Gastrocnemius medialis (tissue), 4 donors: ENCODE measurements around the gene MYO18B. TPM values are rescaled to one million over a fixed set of nuclear protein-coding genes. Genes with fewer than 3 reads are reported as not detected.

Experiments
- ATAC-seq, 2 donors: fragments of 150-250 bp; one replicate each; pipeline ENCODE4 v1.9.1; 2016
- DNase-seq, 2 donors: peaks; one replicate each; pipeline ENCODE4 v3.0.0-alpha.2; 2019
- H3K27ac ChIP-seq, 4 donors: fragments of 200-600 bp; sonication (generic); 1 replicate in 1 of 4; 2 replicates in 3 of 4; pipeline ENCODE4 v1.5.1; 2016 to 2018; ENCODE audit warnings: mild to moderate bottlenecking in 2 of 4, moderate library complexity in 1 of 4
- H3K27me3 ChIP-seq, 3 donors: fragments of 200-600 bp; sonication (generic) in 2 of 3; 1 replicate in 1 of 3; 2 replicates in 2 of 3; pipeline versions ENCODE4 v1.5.1 to v1.6.0; 2016 to 2019; ENCODE audit warnings: mild to moderate bottlenecking in 1 of 3, moderate library complexity in 1 of 3
- H3K36me3 ChIP-seq, 2 donors: fragments of 200-600 bp; sonication (generic) in 1 of 2; one replicate each; pipeline ENCODE4 v1.5.1; 2017 to 2018
- H3K4me1 ChIP-seq, 2 donors: fragments of 200-600 bp; sonication (generic) in 1 of 2; one replicate each; pipeline ENCODE4 v1.5.1; 2016 to 2017; ENCODE audit warnings: mild to moderate bottlenecking in 2 of 2
- H3K4me3 ChIP-seq, 4 donors: fragments of 200-600 bp; sonication (generic) in 3 of 4; 1 replicate in 1 of 4; 2 replicates in 3 of 4; pipeline ENCODE4 v1.5.1; 2016 to 2019; ENCODE audit warnings: mild to moderate bottlenecking in 2 of 4
- H3K9me3 ChIP-seq, 3 donors: fragments of 200-600 bp; sonication (generic) in 2 of 3; 1 replicate in 1 of 3; 2 replicates in 2 of 3; pipeline ENCODE4 v1.5.1; 2016 to 2019
- POLR2A ChIP-seq, 2 donors: fragments of 450-650 bp; IDR thresholded peaks; one replicate each; pipeline ENCODE4 v1.6.1; 2017; ENCODE audit warnings: antibody characterized with exemption in 2 of 2, mild to moderate bottlenecking in 2 of 2, moderate library complexity in 2 of 2
- in situ Hi-C, 4 donors: fragments of 200-750 bp; cut with MboI; loops; one replicate each; pipeline versions ENCODE4 v1.15.0 to v1.8.0; 2017; ENCODE audit warnings: low sequenced_read_pairs in 4 of 4
- intact Hi-C: fragments of 100-400 bp; cut with DNase I; formaldehyde crosslinking; loops from one replicate; pipeline ENCODE4 v1.15.1; 2023; ENCODE audit warnings: low total_unique reads
- total RNA-seq, 4 donors: library from RNA; depleted of rRNA; stranded (reverse); fragments of >200 nt; gene quantifications; one replicate each; pipeline versions ENCODE4 v1.1.0 to v1.2.3, GENCODE V29; 2016
- TF ChIP-seq, protein P1 (sequence below), 5 experiments: fragments of 450-650 bp in 3 of 5; fragments of 200-600 bp in 2 of 5; sonication (generic) in 2 of 5; IDR thresholded peaks in 4 of 5; conservative IDR thresholded peaks in 1 of 5; 1 replicate in 4 of 5; 2 replicates in 1 of 5; pipeline ENCODE4 v1.5.1; 2016 to 2019; ENCODE audit warnings: antibody characterized with exemption in 5 of 5, mild to moderate bottlenecking in 3 of 5, moderate library complexity in 3 of 5

The MYO18B gene
- total RNA-seq, 4 donors from 2014 or later = 273 to 408 (median 362) TPM

DNA sequence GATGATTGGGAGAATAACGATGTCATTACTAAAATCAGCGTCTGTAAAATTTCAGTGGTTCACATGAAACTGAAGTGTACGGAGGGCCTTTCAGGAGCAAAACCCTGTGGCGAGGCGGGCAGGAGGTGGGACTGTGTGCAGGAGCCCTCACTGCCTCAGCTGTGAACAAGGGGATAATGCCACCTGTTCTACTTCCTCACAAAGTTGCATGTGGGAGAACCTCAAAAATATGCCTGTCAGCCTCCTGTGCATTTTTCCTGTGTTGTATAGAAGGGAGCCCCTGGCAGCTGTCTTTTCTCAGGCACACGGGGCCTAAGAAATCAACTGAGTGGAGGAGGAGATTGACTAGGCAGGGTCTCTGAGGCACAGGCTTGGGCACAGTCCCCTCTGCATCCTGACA lies 43.0 kb upstream of the MYO18B start:
- no peaks in the 10 kb centered on the region for H3K9me3 ChIP-seq
- no peaks in the 10 kb centered on the region for H3K36me3 ChIP-seq
- ATAC-seq (no peak), DNase-seq (no peak)
- no peak overlapping the region for H3K4me3 ChIP-seq
- intact Hi-C loops = no loop called here
- H3K27ac ChIP-seq = no peak overlapping the region
- no peak for TF ChIP-seq POLR2A (IDR thresholded peaks at IDR 0.05)
- TF ChIP-seq, protein P1, sequence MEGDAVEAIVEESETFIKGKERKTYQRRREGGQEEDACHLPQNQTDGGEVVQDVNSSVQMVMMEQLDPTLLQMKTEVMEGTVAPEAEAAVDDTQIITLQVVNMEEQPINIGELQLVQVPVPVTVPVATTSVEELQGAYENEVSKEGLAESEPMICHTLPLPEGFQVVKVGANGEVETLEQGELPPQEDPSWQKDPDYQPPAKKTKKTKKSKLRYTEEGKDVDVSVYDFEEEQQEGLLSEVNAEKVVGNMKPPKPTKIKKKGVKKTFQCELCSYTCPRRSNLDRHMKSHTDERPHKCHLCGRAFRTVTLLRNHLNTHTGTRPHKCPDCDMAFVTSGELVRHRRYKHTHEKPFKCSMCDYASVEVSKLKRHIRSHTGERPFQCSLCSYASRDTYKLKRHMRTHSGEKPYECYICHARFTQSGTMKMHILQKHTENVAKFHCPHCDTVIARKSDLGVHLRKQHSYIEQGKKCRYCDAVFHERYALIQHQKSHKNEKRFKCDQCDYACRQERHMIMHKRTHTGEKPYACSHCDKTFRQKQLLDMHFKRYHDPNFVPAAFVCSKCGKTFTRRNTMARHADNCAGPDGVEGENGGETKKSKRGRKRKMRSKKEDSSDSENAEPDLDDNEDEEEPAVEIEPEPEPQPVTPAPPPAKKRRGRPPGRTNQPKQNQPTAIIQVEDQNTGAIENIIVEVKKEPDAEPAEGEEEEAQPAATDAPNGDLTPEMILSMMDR (IDR thresholded peaks at IDR 0.05 in 4 of 5, conservative IDR thresholded peaks at IDR 0.05 in 1 of 5) = no peak
- H3K27me3 ChIP-seq = no peaks in the 10 kb centered on the region
- H3K4me1 ChIP-seq = peaks cover 12 to 13% of the 10 kb centered on the region in 2 donors
- in situ Hi-C loops = no loop called here

DNA sequence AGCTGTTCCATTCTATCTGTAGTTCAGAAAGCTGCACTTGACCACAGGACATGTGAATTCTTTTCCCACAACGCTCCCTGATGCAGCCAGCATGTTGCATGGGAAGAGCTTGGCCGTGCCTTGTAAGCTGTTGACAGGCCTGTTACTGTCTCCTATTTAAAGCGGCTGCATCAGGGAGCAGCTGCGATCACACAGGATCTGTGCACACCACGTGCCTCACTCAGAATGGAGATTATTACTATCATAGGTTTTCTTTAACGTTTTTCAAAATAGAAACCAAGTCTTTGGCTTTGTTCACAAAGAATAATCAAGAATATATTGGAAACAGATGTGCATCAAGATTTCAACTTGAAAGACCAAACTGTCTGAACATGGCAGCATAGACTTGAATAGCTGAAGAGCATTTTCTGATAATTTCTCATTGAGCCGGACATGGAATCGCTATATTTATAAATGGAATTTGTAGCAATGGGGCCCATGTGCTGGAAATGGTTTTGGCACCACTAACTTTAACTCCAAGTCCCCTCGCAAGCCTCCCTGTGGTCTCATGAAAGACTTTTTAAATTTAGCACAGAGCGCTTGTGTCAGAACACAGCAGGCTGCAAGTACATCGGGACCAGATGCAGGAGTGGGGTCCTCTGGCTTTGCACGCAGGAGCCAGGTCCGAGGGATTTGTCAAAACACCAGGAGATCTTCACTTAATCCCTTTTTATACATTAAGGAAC lies 40.8 kb upstream of the MYO18B start:
- no peak for TF ChIP-seq POLR2A (IDR thresholded peaks at IDR 0.05)
- TF ChIP-seq, protein P1 (IDR thresholded peaks at IDR 0.05 in 4 of 5, conservative IDR thresholded peaks at IDR 0.05 in 1 of 5) = no peak
- Histone ChIP-seq H3K27ac (peak overlapping the region in 3 of 4 donors; percentile 4 to 44 (median 8)), H3K36me3 (no peaks in the 10 kb centered on the region), H3K9me3 (no peaks in the 10 kb centered on the region), H3K4me3 (no peak overlapping the region), H3K27me3 (no peaks in the 10 kb centered on the region), H3K4me1 (peaks cover 12 to 13% of the 10 kb centered on the region in 2 donors)
- in situ Hi-C loops (loop anchor here in 3 of 4 donors (5.0 to 25.0 kb wide), 3 partner anchors 234 to 239 kb away; no protein-coding TSS in a partner anchor), intact Hi-C loops (loop anchor here (5.0 kb wide), 1 partner anchor 71 kb away; no protein-coding TSS in a partner anchor)
- DNase-seq = peak; percentile 45 to 61
- peak; percentile 98 for ATAC-seq

DNA sequence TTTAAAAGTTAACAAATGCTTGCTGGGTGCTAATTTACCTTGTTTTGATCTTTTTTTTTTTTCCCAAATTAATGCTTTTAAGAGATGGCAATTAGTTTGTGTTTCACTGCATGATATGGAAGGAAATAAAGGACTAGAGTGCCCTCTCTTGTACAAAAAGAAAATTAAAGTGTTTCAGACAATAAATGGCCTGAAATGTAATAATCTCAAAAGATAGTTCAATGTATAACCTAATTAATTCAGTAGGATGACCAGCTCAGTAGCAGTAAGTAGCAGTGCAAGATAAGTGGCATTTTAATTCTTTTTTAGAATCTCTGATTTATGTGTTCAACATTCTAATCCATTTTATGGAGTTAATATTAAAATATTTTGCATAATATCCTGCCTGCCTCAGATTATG lies 39.9 kb upstream of the MYO18B start:
- ATAC-seq (no peak), DNase-seq (no peak)
- H3K4me3 ChIP-seq = no peak overlapping the region
- peaks cover 12 to 13% of the 10 kb centered on the region in 2 donors for H3K4me1 ChIP-seq
- intact Hi-C loops (loop anchor here (5.0 kb wide), 1 partner anchor 70 kb away; no protein-coding TSS in a partner anchor), in situ Hi-C loops (loop anchor here in 3 of 4 donors (5.0 to 25.0 kb wide), 3 partner anchors 235 to 240 kb away; no protein-coding TSS in a partner anchor)
- no peak overlapping the region for H3K27ac ChIP-seq
- no peaks in the 10 kb centered on the region for H3K36me3 ChIP-seq
- no peak for TF ChIP-seq POLR2A (IDR thresholded peaks at IDR 0.05)
- TF ChIP-seq, protein P1 (IDR thresholded peaks at IDR 0.05 in 4 of 5, conservative IDR thresholded peaks at IDR 0.05 in 1 of 5) = peak in 2 of 5 experiments; percentile 16 to 32
- no peaks in the 10 kb centered on the region for H3K9me3 ChIP-seq
- no peaks in the 10 kb centered on the region for H3K27me3 ChIP-seq

DNA sequence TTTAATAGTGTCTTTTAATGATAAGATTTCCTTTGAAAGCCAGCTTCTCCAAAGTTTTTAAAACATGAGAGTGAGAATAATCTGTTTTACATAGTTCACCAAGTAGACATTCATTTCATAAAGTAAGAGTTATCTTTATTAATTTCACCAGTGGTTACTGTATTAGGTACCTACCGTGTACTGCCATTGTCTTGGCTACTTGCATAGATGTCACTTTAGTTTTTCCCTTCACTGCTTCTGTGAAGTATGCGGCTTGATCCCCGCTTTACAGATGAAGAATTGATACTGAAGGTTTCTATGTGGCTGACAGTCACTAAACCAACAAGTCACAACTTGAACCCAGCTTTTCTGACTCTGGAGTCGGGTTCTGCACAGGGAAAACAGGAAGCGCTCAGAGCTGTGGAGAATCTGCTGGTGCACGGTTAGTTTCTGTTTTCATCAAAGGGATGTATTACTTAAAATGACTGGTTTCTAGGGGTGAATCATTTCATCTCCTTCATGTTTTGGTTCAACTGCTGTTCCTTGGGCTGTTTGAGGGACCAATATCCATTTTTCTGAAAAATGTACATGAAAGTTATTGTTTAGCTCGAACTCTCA lies 39.3 kb upstream of the MYO18B start:
- DNase-seq = no peak
- in situ Hi-C loops = loop anchor here in 3 of 4 donors (5.0 to 25.0 kb wide), 3 partner anchors 235 to 240 kb away; no protein-coding TSS in a partner anchor
- TF ChIP-seq, protein P1 (IDR thresholded peaks at IDR 0.05 in 4 of 5, conservative IDR thresholded peaks at IDR 0.05 in 1 of 5) = no peak
- no peak for TF ChIP-seq POLR2A (IDR thresholded peaks at IDR 0.05)
- intact Hi-C loops = loop anchor here (1.0 to 5.0 kb wide), 2 partner anchors 70 to 240 kb away; no protein-coding TSS in a partner anchor
- Histone ChIP-seq H3K9me3 (no peaks in the 10 kb centered on the region), H3K27me3 (no peaks in the 10 kb centered on the region), H3K36me3 (no peaks in the 10 kb centered on the region), H3K4me1 (peaks cover 12 to 13% of the 10 kb centered on the region in 2 donors), H3K27ac (no peak overlapping the region), H3K4me3 (no peak overlapping the region)
- ATAC-seq = no peak
